T-helper 2 cell treated with Interferon-gamma antibody and Interleukin-4, amounts not matched to agents 5 μg/mL and 100 μg/mL, for 36 hours (primary cell): ENCODE results near the gene FBXW12.
A peak's percentile ranks its signal among the peaks of the same experiment; 100 is the strongest.

ENCODE experiments used
- DNase-seq: peaks from one replicate; pipeline ENCODE4 v3.0.0; 2021; ENCODE audit warnings: low spot score
- H3K27ac Mint-ChIP-seq: one replicate; pipeline ENCODE4 v1.8.0; 2021; ENCODE audit warnings: mild to moderate bottlenecking, mixed read lengths
- H3K27me3 Mint-ChIP-seq: one replicate; pipeline ENCODE4 v1.8.0; 2021; ENCODE audit warnings: low read depth, mixed read lengths
- H3K36me3 Mint-ChIP-seq: one replicate; pipeline ENCODE4 v1.8.0; 2021; ENCODE audit warnings: low read depth, mixed read lengths
- H3K4me1 Mint-ChIP-seq: one replicate; pipeline ENCODE4 v1.8.0; 2021; ENCODE audit warnings: low read depth, mixed read lengths
- H3K4me3 Mint-ChIP-seq: one replicate; pipeline ENCODE4 v1.8.0; 2022; ENCODE audit warnings: mild to moderate bottlenecking, moderate library complexity, mixed read lengths
- H3K9me3 Mint-ChIP-seq: one replicate; pipeline ENCODE4 v1.8.0; 2021; ENCODE audit warnings: mixed read lengths

FBXW12 gene

DNA sequence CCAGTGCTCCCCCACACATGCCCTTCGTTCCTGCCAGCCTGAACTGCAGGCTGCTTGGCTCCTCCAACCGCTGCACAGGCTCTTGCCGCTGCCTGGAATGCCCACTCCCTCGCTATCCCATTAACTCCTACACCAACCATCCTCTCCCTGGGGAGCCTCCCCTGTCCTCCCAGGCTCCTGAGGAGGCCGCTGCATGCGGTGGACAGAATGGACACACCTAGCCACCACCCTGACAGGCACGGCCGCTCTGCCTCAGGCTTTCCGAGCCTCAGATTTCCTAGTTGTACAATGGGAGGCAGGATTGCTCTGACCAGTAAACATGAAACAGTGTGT, 55.6 kb downstream of the FBXW12 start:
- DNase-seq = no peak
- Mint-ChIP-seq H3K9me3 (no peaks in the 10 kb centered on the region), H3K27ac (no peak overlapping the region), H3K36me3 (peaks cover 8% of the 10 kb centered on the region), H3K4me1 (peaks cover 6% of the 10 kb centered on the region), H3K4me3 (peak overlapping the region; percentile 36), H3K27me3 (peaks cover 24% of the 10 kb centered on the region)

DNA sequence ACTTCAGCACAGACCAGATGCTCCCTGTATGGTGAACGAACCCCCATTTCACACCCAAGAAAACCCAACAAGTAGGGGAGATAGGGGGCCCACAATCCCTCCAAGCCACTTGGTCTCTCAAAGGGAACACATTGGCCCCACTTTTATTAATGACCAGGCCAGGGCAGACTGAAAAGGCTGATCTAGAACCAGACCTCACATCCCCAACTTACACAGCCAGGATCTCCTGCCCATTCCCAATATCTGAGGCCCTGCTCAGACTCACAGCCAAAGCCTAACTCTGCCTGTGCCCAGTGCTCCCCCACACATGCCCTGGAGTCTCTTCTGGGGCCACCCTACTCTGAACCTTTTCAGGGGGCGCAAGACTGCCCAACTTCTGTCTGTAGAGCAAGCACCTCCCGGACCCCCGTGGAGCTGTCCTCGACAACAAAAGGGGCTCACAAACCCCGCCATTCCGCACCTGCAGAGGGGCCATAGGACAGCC, 56.1 kb downstream of the FBXW12 start:
- Mint-ChIP-seq H3K9me3 (no peaks in the 10 kb centered on the region), H3K36me3 (peaks cover 8% of the 10 kb centered on the region), H3K4me3 (peak overlapping the region; percentile 36), H3K27me3 (peaks cover 24% of the 10 kb centered on the region), H3K4me1 (peaks cover 6% of the 10 kb centered on the region), H3K27ac (no peak overlapping the region)
- no peak for DNase-seq

DNA sequence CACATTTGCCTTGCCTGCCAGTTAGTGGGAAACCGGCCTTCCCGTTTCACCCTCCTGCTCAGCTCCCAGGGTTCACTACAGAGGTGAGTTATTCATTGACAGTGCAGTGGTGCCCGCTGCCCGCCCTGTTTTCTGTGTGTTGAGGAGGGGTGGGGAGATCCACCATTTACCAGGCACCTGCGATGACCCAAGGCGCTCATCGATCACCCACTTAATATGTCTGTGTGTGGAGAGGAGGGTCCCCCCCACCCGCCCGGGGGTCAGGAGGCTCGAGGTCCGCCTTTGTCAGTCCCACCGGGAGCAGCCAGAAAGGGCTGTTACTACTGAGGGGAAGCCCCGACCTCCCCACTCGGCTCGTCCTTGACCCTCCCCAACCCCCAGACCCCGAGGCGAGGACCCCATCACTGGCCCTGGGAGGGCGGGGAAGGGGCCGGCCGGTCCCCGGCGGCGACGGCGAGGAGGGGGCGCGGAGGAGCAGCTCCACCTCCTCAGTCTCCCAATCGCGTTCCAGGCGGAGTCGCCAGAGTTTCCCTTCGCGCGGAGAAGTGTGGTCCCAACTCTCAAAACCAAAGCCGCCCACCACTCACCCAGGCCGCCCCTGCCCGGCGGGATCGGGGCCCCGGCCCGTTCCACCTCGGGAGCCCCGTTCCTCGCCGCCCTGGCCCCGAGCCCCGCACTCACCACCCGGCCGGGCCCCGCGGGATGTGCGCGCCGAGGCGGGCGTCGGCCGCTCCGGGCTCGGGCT, 56.7 kb downstream of the FBXW12 start:
- Mint-ChIP-seq H3K36me3 (peaks cover 8% of the 10 kb centered on the region), H3K27me3 (peaks cover 24% of the 10 kb centered on the region), H3K4me1 (peaks cover 6% of the 10 kb centered on the region), H3K27ac (no peak overlapping the region), H3K4me3 (peak overlapping the region; percentile 36), H3K9me3 (no peaks in the 10 kb centered on the region)
- DNase-seq = no peak

DNA sequence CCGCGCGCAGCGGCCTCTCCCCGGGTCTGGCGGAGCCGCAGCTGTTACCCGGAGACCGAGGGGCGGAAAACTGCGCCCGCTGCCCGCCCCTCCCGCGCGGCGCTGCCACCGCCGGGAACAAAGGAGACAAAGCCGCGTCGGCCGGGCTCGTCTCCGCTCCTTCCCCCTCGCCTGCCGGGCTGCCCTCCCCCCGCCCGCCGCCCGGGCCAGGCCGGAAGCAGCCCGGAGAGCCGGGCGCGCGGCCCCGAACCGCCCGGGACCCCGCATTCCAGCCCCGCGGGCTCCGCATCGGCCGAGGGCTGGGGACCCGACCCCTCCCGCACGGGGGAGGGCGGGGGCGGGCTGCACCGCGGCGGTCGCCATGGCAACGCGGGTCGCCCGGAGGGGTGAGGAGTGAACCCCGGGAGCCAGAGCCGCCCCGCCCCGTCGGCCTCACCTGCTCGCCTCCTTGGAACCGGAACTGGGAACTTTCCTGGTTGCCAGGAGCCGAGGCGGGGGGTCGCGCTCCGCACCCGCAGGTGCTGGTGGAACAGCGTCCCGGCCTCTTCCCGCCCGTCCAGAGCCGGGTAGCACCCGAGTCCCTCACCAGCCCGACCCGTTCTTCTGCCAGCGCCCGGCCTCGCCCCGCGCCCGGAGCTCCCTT, 57.4 kb downstream of the FBXW12 start:
- DNase-seq = peak; percentile 49
- no peaks in the 10 kb centered on the region for H3K9me3 Mint-ChIP-seq
- peaks cover 24% of the 10 kb centered on the region for H3K27me3 Mint-ChIP-seq
- H3K4me1 Mint-ChIP-seq = peaks cover 6% of the 10 kb centered on the region
- H3K4me3 Mint-ChIP-seq = peak overlapping the region; percentile 76
- H3K27ac Mint-ChIP-seq = no peak overlapping the region
- H3K36me3 Mint-ChIP-seq = peaks cover 8% of the 10 kb centered on the region

DNA sequence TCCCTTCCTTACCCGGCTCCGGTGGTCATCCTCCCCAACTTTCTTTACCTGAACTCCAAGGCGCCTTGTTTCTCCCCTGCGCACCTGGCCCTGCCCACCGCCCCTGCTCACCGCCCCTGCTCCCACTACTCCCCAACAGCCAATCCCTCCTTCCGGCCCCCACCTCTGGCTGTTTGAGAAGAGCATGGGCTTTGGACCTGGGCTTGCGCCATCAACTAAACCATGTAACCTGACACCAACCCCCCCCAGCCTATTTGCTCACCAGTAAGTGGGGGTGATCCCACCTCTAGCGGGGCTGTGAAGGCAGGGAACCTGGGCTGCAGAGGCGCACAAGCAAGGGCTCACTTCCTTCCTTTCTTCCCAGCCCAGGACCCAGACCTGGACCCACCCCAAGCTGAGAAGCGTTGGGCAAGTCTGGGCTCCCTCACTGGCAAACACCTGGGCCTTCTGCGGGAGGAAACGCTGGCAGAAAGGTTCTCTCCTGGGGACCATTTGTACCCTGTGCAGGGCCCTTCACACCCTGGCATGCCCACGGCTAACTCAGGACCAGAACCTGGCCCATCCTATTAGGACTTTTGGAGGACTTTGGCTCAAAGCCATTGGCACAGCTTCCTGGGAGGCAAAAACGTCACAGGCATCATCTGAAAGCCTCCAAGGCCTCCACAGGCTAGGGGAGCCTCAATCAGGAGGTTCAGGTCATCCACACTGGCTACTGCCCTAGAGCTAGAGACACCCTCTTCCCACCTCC, 58.1 kb downstream of the FBXW12 start, which contains the start of gene PLXNB1:
PLXNB1 (minus strand) TSS at position 127 of the 748 bp plus-strand sequence. CDS start 5,475 bp downstream, outside the sequence.
- Mint-ChIP-seq H3K4me1 (peaks cover 6% of the 10 kb centered on the region), H3K27me3 (peaks cover 24% of the 10 kb centered on the region), H3K9me3 (no peaks in the 10 kb centered on the region), H3K4me3 (peak within 1 kb of the TSS; percentile 76), H3K36me3 (peaks cover 8% of the 10 kb centered on the region), H3K27ac (peak within 1 kb of the TSS; percentile 7)
- no peak for DNase-seq

DNA sequence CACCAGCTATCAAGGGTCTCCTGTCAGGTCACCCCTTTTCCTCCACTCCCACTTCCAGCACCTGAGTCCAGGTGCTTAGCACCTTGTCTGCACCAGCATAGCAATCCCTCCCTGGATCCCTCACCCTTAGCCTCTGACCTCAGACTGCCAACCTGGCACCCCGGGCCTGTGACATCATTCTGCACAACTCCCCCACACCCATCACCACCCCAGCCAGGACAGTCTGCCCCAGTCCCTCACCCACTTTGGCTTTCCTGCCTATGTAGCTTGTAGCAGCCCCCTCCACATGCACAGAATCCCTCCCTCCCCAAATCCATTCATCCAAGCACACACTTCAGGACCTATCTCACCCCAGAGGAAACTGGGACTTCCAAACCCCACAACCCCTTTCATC, 58.7 kb downstream of the FBXW12 start:
- H3K36me3 Mint-ChIP-seq = peaks cover 8% of the 10 kb centered on the region
- no peak overlapping the region for H3K27ac Mint-ChIP-seq
- H3K9me3 Mint-ChIP-seq = no peaks in the 10 kb centered on the region
- DNase-seq = no peak
- H3K4me1 Mint-ChIP-seq = peaks cover 9% of the 10 kb centered on the region
- H3K27me3 Mint-ChIP-seq = peaks cover 24% of the 10 kb centered on the region
- H3K4me3 Mint-ChIP-seq = peak overlapping the region; percentile 76

DNA sequence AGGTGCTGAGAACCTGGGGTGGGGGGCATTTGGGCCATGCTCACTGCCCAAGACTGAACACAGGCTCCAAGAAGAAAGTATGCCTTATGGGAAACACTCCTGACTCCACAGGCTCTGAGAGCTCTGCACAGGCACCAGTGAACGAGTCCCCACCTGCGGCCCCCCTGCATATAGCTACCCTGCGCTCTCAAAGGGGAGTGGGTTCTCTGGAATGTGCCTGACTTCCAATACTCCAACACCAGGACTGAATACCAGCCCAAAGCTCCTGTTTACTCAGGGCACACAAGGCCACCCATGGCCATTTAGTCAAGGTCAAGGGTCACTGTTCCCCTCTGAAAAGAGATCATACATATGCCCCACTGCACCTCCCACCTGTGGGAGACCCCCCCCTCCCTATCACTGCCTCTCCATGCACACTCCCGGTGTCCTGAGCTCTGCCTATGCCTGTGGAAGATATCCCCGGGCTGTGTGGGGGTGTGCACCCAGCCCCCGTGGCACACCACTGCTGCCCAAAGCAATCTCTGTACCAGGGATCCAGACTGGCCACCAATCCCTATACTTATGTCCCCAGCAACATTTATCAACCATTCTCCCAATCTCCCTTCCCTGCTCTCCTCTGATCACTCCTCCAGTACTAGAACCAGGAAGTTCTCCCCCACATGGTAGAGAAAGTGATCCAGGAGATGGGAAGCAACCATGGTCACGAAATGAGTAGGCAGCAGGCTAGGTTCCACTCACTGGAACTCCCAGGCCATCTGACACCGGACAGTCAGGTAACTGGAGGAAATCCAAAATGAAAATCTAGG, 59.4 kb downstream of the FBXW12 start:
- DNase-seq = no peak
- peak overlapping the region; percentile 76 for H3K4me3 Mint-ChIP-seq
- H3K36me3 Mint-ChIP-seq = peaks cover 8% of the 10 kb centered on the region
- peaks cover 24% of the 10 kb centered on the region for H3K27me3 Mint-ChIP-seq
- H3K27ac Mint-ChIP-seq = no peak overlapping the region
- no peaks in the 10 kb centered on the region for H3K9me3 Mint-ChIP-seq
- H3K4me1 Mint-ChIP-seq = peaks cover 9% of the 10 kb centered on the region

DNA sequence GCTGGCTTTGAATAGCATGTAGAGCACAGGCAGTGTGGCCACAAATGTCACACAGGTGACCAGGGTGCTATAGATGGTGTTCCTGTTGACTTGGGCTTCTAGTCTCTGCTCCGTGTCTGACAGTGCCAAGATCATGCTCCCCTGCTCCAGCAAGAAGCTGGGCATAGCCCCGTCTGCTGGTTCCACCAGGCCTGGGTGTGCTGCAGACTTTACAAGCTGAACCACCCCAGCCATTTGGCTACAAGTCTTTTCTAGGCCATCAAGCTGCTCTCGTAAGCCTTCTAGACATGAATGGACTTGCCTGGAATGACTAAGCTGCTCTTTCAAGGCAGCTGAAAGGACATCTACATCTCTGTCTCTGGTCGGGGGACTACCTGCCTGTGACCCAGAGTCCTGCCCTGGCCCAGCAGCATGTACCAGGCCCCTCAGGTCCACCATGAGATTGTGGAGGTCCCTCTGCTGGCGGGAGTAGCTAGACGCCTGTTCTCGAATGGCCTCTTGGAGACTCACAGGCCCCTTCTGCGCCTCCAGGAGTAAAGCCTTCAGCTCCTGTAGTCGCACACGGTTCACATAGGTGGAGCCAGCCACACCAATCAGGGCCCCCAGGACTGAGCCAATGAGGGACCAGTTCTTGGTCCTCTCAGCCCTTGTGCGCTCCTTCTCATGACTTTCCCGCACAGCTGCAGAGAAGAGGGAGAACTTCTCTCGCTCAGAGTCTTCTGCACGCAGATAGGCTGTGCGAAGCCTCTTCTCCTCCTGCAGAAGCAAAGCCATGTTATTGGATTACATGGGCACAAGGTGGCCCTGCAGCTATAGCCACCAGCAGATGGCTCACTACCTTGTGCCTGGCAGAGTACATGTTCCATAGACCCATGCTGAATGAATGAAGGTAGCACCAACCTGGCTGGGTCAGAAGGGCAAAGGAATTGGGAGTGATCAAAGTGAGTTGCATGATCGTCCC, 60.7 kb downstream of the FBXW12 start:
- peaks cover 8% of the 10 kb centered on the region for H3K36me3 Mint-ChIP-seq
- DNase-seq = no peak
- H3K4me1 Mint-ChIP-seq = peaks cover 9% of the 10 kb centered on the region
- H3K9me3 Mint-ChIP-seq = no peaks in the 10 kb centered on the region
- H3K27me3 Mint-ChIP-seq = peaks cover 15% of the 10 kb centered on the region
- H3K4me3 Mint-ChIP-seq = no peak overlapping the region
- H3K27ac Mint-ChIP-seq = no peak overlapping the region

DNA sequence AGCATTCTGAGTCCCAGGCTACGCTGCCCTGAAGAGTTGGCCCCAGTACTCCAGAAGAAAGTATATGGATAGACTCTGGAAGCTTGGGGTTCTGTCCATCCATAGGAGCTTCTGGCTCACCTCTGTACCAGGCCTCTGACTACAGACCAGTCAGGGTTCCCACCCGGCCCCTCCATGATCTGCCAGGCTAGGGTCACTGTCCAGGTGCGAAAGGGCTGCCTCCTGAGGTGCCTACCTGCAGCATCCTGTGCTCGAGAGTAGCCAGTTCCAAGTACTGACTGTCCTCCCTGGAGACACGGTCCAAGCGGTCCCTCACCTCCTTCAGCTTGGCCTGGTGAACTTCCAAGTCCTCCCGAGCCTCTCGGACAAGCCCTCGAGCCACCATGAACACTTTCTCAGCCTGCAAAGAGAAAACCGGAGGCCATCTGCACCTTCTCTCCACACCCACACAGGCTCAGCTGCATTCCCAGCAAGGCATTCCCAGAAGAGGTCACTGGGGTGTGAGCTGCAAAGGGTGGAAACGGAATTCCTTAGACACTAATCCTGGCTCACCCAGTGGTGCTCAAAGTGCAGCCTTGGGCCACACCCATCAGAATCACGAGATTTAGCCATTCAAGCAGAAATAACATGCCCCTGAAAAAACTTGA, 61.6 kb downstream of the FBXW12 start:
- H3K36me3 Mint-ChIP-seq = peaks cover 8% of the 10 kb centered on the region
- no peaks in the 10 kb centered on the region for H3K9me3 Mint-ChIP-seq
- H3K27ac Mint-ChIP-seq = no peak overlapping the region
- H3K27me3 Mint-ChIP-seq = peaks cover 6% of the 10 kb centered on the region
- H3K4me3 Mint-ChIP-seq = no peak overlapping the region
- peaks cover 14% of the 10 kb centered on the region for H3K4me1 Mint-ChIP-seq
- DNase-seq = no peak

DNA sequence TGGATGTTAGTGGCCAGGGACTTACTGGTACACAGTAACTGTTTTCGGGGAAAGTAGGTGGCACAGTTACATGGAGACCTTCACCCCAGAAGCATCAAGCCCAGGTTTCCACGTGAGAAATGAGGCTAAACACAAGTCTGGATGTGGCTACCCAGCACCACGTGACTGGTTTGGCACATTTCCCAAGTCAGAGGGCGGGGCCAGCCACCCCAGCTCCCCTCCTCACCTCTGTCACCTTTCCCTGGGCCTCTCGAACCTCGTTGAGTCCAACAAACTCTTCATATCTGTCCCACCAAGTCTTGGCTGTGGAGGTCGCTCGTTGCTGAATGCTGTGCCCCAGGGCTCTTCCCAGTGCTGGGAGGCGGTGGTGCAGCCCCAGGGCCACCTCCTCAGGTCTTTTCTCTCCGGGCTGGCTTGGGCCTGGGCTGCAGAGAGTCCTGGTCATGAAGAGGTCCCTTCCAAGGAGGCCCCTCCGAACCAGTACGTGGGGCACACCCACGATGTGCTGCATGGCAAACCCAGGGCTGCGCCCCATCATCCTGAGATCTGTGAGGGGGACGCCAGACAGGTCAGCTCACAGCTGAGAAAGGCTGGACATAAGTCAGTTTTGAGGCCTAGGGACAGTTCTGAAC, 62.7 kb downstream of the FBXW12 start:
- Mint-ChIP-seq H3K36me3 (peaks cover 8% of the 10 kb centered on the region), H3K27me3 (peaks cover 6% of the 10 kb centered on the region), H3K27ac (no peak overlapping the region), H3K4me1 (peaks cover 19% of the 10 kb centered on the region), H3K4me3 (no peak overlapping the region), H3K9me3 (no peaks in the 10 kb centered on the region)
- DNase-seq = no peak

DNA sequence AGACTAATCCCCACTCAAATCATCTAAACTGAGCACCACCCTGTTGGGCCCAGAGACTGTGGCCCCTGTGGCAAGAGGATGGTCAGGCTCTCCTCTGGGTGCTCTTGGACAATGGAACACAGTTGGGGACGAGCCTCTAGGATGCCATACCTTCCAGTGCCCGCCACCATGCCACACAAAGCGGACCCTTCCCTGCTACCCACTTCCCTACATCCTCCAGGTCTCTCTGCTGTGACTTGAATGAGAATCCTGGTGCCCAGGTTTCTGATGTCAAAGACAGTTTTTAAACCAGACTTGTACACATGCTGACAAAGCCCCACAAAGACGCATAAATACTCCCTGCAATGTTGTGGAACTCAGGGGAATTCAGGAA, 63.2 kb downstream of the FBXW12 start:
- H3K27me3 Mint-ChIP-seq = peaks cover 2% of the 10 kb centered on the region
- no peak for DNase-seq
- H3K36me3 Mint-ChIP-seq = peaks cover 13% of the 10 kb centered on the region
- no peak overlapping the region for H3K4me3 Mint-ChIP-seq
- H3K4me1 Mint-ChIP-seq = peaks cover 19% of the 10 kb centered on the region
- H3K27ac Mint-ChIP-seq = no peak overlapping the region
- no peaks in the 10 kb centered on the region for H3K9me3 Mint-ChIP-seq
